Heart left ventricle (tissue), 13 donors: ENCODE data around the gene OR4M1.
"Not testable (repeated sequence)": the region's sequence is repeated elsewhere in the genome, so short reads cannot be mapped to it uniquely, and the experiment has no call there.

Experiments
- POLR2A ChIP-seq, 2 donors: fragments of 450-650 bp; IDR thresholded peaks; one replicate each; pipeline ENCODE4 v1.6.1; 2017; ENCODE audit warnings: antibody characterized with exemption in 2 of 2, mild to moderate bottlenecking in 2 of 2, moderate library complexity in 2 of 2
- TF ChIP-seq, protein P1 (sequence below), 12 donors: fragments of 200-600 bp; sonication (generic) in 4 of 12; IDR thresholded peaks; one replicate each; pipeline versions ENCODE4 v1.5.0 to v1.8.0; 2018 to 2022; ENCODE audit warnings: antibody characterized with exemption in 12 of 12, mild to moderate bottlenecking in 5 of 12
- donor health status: ischemic (EF 13 %, LVEDD 7.1; RV severe dilation, severe dysfunction).
- donor health status: DM: no; HTN: yes; CAD: no.
- donor health status: DM: no; HTN: no; CAD: no.
- donor health status: ischemic (EF 25% LVEDD 6.9; RV normal size, moderate dysfunction).
- donor health status: ischemic (EF 25% LVEDD 5.7; RV mildly dilated, moderate dysfunction).
- donor health status: ischemic (EF 35%, LVEDD 5.7; RV mildly dilated, moderate dysfunction).
- donor health status: nonischemic (EF 11% LVEDD 7.7; RV severe dilation, severe dysfunction).
- donor health status: DM: yes; HTN: yes; CAD: no.
- donor health status: PGD.
- donor health status: ischemic (EF 29% LVEDD 5.4; RV normal size, mild dysfunction).
- donor health status: nonischemic (EF 23%, LVEDD 6.1; RV moderate dilation, normal function).

DNA sequence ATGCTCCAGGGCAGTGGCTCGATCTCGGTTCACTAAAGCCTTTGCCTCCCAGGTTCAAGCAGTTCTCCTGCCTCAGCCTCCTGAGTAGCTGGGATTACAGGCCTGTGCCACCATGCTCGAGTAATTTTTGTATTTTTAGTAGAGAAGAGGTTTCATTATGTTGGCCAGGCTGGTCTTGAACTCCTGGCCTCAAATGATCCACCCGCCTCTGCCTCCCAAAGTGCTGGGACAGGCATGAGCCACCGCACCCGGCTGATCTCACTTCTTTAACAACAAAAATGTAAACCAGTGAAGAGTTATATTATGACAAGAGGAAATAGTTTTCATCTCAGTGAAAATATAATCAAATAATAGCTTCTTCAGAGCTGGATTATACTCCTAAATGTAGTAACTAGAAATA is 14.0 kb downstream of the OR4M1 start:
- TF ChIP-seq, protein P1, sequence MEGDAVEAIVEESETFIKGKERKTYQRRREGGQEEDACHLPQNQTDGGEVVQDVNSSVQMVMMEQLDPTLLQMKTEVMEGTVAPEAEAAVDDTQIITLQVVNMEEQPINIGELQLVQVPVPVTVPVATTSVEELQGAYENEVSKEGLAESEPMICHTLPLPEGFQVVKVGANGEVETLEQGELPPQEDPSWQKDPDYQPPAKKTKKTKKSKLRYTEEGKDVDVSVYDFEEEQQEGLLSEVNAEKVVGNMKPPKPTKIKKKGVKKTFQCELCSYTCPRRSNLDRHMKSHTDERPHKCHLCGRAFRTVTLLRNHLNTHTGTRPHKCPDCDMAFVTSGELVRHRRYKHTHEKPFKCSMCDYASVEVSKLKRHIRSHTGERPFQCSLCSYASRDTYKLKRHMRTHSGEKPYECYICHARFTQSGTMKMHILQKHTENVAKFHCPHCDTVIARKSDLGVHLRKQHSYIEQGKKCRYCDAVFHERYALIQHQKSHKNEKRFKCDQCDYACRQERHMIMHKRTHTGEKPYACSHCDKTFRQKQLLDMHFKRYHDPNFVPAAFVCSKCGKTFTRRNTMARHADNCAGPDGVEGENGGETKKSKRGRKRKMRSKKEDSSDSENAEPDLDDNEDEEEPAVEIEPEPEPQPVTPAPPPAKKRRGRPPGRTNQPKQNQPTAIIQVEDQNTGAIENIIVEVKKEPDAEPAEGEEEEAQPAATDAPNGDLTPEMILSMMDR (IDR thresholded peaks at IDR 0.05), result not testable (repeated sequence)
- TF ChIP-seq POLR2A (IDR thresholded peaks at IDR 0.05), result not testable (repeated sequence)
